Measurements from ENCODE around the gene TPGS1.

The TPGS1 gene

GRCh38 chr19:541699-542098 is 34.4 kb downstream of the TPGS1 start:
- DNase-seq (ENCODE audit: low read depth, low spot score) = no peak
- no peak for TF ChIP-seq CTCF (IDR thresholded peaks at IDR 0.05; ENCODE audit: low read depth, low read length)
- in situ Hi-C loops (cut with HindIII; ENCODE audit: low sequenced_read_pairs) = no loop called here
- H3K4me3 ChIP-seq (ENCODE audit: low read depth, low read length) = no peak overlapping the region

GRCh38 chr19:542173-542866 is 35.0 kb downstream of the TPGS1 start:
- in situ Hi-C loops (cut with HindIII; ENCODE audit: low sequenced_read_pairs) = no loop called here
- no peak overlapping the region for H3K4me3 ChIP-seq (ENCODE audit: low read depth, low read length)
- DNase-seq (ENCODE audit: low read depth, low spot score) = no peak
- TF ChIP-seq CTCF (IDR thresholded peaks at IDR 0.05; ENCODE audit: low read depth, low read length) = no peak

- TF ChIP-seq CTCF (IDR thresholded peaks at IDR 0.05; ENCODE audit: low read depth, low read length) = no peak
- DNase-seq (ENCODE audit: low read depth, low spot score) = no peak
- no peak within 1 kb of the TSS for H3K4me3 ChIP-seq (ENCODE audit: low read depth, low read length)
- in situ Hi-C loops (cut with HindIII; ENCODE audit: low sequenced_read_pairs) = no loop called here
Measured at GRCh38 chr19:543910-544608, 36.8 kb downstream of the TPGS1 start, which contains the start of gene GZMM. TSS of gene GZMM (plus strand) at chr19:544053. CDS start at chr19:544072, 19 bp downstream.

GRCh38 chr19:547117-547516 is 39.8 kb downstream of the TPGS1 start:
- TF ChIP-seq CTCF (IDR thresholded peaks at IDR 0.05; ENCODE audit: low read depth, low read length) = no peak
- in situ Hi-C loops (cut with HindIII; ENCODE audit: low sequenced_read_pairs) = no loop called here
- no peak for DNase-seq (ENCODE audit: low read depth, low spot score)
- no peak overlapping the region for H3K4me3 ChIP-seq (ENCODE audit: low read depth, low read length)

- in situ Hi-C loops (cut with HindIII; ENCODE audit: low sequenced_read_pairs) = no loop called here
- H3K4me3 ChIP-seq (ENCODE audit: low read depth, low read length) = no peak overlapping the region
- DNase-seq (ENCODE audit: low read depth, low spot score) = no peak
- no peak for TF ChIP-seq CTCF (IDR thresholded peaks at IDR 0.05; ENCODE audit: low read depth, low read length)
Measured at GRCh38 chr19:547836-548720, 40.8 kb downstream of the TPGS1 start.
